ENCODE results near the gene KRT5. TPM values are rescaled to one million over a fixed set of nuclear protein-coding genes. Genes with fewer than 3 reads are reported as not detected.

The KRT5 gene
- total RNA-seq, 2 experiments from 2014 or later, result 0.91 TPM; not detected in 1

- intact Hi-C loops (cut with micrococcal nuclease; ENCODE audit: unreplicated experiment), result no loop called here
- no peak overlapping the region for H3K27ac ChIP-seq (ENCODE audit: low read depth, low read length, poor library complexity, severe bottlenecking)
- no peak for DNase-seq (ENCODE audit: low spot score)
- H3K36me3 ChIP-seq (ENCODE audit: insufficient read depth, low read length), result no peaks in the 10 kb centered on the region
- no peaks in the 10 kb centered on the region for H3K9me3 ChIP-seq (ENCODE audit: low read length)
- ChIA-PET POLR2A (no interaction called here), CTCF (ENCODE audit: unreplicated experiment) (no interaction called here)
- no peak overlapping the region for H3K4me2 ChIP-seq (ENCODE audit: low read length)
- no peak overlapping the region for H2AFZ ChIP-seq (ENCODE audit: low read length)
- no TSS peak for BruUV-seq (replicated peaks)
- TF ChIP-seq EZH2phosphoT487 (IDR thresholded peaks at IDR 0.05; ENCODE audit: borderline replicate concordance, low read depth, low read length), result no peak
- TF ChIP-seq, protein P1, sequence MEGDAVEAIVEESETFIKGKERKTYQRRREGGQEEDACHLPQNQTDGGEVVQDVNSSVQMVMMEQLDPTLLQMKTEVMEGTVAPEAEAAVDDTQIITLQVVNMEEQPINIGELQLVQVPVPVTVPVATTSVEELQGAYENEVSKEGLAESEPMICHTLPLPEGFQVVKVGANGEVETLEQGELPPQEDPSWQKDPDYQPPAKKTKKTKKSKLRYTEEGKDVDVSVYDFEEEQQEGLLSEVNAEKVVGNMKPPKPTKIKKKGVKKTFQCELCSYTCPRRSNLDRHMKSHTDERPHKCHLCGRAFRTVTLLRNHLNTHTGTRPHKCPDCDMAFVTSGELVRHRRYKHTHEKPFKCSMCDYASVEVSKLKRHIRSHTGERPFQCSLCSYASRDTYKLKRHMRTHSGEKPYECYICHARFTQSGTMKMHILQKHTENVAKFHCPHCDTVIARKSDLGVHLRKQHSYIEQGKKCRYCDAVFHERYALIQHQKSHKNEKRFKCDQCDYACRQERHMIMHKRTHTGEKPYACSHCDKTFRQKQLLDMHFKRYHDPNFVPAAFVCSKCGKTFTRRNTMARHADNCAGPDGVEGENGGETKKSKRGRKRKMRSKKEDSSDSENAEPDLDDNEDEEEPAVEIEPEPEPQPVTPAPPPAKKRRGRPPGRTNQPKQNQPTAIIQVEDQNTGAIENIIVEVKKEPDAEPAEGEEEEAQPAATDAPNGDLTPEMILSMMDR (conservative IDR thresholded peaks at IDR 0.05; ENCODE audit: low read length), result no peak
- no peaks in the 10 kb centered on the region for H4K20me1 ChIP-seq (ENCODE audit: insufficient read depth, low read length)
- H3K4me3 ChIP-seq (ENCODE audit: low read depth, low read length, poor library complexity, severe bottlenecking), result no peak overlapping the region
- no peaks in the 10 kb centered on the region for H3K79me2 ChIP-seq (ENCODE audit: insufficient read depth, low read depth, low read length)
- no peaks in the 10 kb centered on the region for H3K9me2 ChIP-seq (ENCODE audit: insufficient read depth, low read length)
- no peaks in the 10 kb centered on the region for H3K4me1 ChIP-seq (ENCODE audit: insufficient read depth, low read length, poor library complexity, severe bottlenecking)
Observed at GRCh38 chr12:52517005-52517835, 3.0 kb downstream of the KRT5 start.

- Histone ChIP-seq H4K20me1 (ENCODE audit: insufficient read depth, low read length) (no peaks in the 10 kb centered on the region), H3K79me2 (ENCODE audit: insufficient read depth, low read depth, low read length) (no peaks in the 10 kb centered on the region), H3K4me3 (ENCODE audit: low read depth, low read length, poor library complexity, severe bottlenecking) (no peak overlapping the region), H3K27ac (ENCODE audit: low read depth, low read length, poor library complexity, severe bottlenecking) (no peak overlapping the region), H3K36me3 (ENCODE audit: insufficient read depth, low read length) (no peaks in the 10 kb centered on the region), H3K4me1 (ENCODE audit: insufficient read depth, low read length, poor library complexity, severe bottlenecking) (no peaks in the 10 kb centered on the region), H3K9me2 (ENCODE audit: insufficient read depth, low read length) (no peaks in the 10 kb centered on the region), H3K4me2 (ENCODE audit: low read length) (no peak overlapping the region), H2AFZ (ENCODE audit: low read length) (no peak overlapping the region), H3K9me3 (ENCODE audit: low read length) (0 out of 2 replicates have a peak, but pooled peaks cover 5% of the 10 kb centered on the region)
- BruUV-seq (replicated peaks), result no TSS peak
- ChIA-PET CTCF (ENCODE audit: unreplicated experiment) (no interaction called here), POLR2A (no interaction called here)
- TF ChIP-seq EZH2phosphoT487 (IDR thresholded peaks at IDR 0.05; ENCODE audit: borderline replicate concordance, low read depth, low read length), result no peak
- TF ChIP-seq, protein P1 (conservative IDR thresholded peaks at IDR 0.05; ENCODE audit: low read length), result no peak
- intact Hi-C loops (cut with micrococcal nuclease; ENCODE audit: unreplicated experiment), result no loop called here
- no peak for DNase-seq (ENCODE audit: low spot score)
Observed at GRCh38 chr12:52515927-52516831, 4.0 kb downstream of the KRT5 start.
